Activated B cell treated with CpG ODN at 0.5 μM for 24 hours (primary cell): Measurements from ENCODE around the gene WTAP. TPM values are rescaled to one million over a fixed set of nuclear protein-coding genes. Genes with fewer than 3 reads are reported as not detected.

ENCODE experiments used
- ATAC-seq: fragments of 200-7000 bp; cut with Tn5 transposase; one replicate; pipeline ENCODE4 v1.10.0; 2021; ENCODE audit warnings: low read depth, mild to moderate bottlenecking, moderate library complexity
- CTCF ChIA-PET: fragments of 350-600 bp; sonication (Branson Sonifier 250); formaldehyde crosslinking; loops from one replicate; lab custom pipeline; 2021; ENCODE audit warnings: antibody characterized with exemption; lab: Charles Lee
- POLR2A ChIA-PET: fragments of 350-600 bp; sonication (Branson Sonifier 250); formaldehyde crosslinking; loops from one replicate; lab custom pipeline; 2021; ENCODE audit warnings: antibody characterized with exemption; lab: Charles Lee
- DNase-seq: peaks from one replicate; pipeline ENCODE4 v3.0.0; 2022
- H3K27ac Mint-ChIP-seq: one replicate; pipeline ENCODE4 v1.8.0; 2020; ENCODE audit warnings: mixed read lengths
- H3K27me3 Mint-ChIP-seq: one replicate; pipeline ENCODE4 v1.8.0; 2021; ENCODE audit warnings: mixed read lengths
- H3K36me3 Mint-ChIP-seq: one replicate; pipeline ENCODE4 v1.8.0; 2021; ENCODE audit warnings: low read depth, mixed read lengths
- H3K4me1 Mint-ChIP-seq: one replicate; pipeline ENCODE4 v1.8.0; 2021; ENCODE audit warnings: mixed read lengths
- H3K4me3 Mint-ChIP-seq: one replicate; pipeline ENCODE4 v1.8.0; 2020; ENCODE audit warnings: mild to moderate bottlenecking, mixed read lengths
- H3K9me3 Mint-ChIP-seq: one replicate; pipeline ENCODE4 v1.8.0; 2020; ENCODE audit warnings: mixed read lengths
- CTCF ChIP-seq: fragments of 200-600 bp; IDR thresholded peaks from one replicate; pipeline ENCODE4 v1.8.0; 2022; ENCODE audit warnings: antibody characterized with exemption, mild to moderate bottlenecking
- intact Hi-C: fragments of 100-400 bp; cut with micrococcal nuclease; formaldehyde crosslinking; loops from one replicate; pipeline ENCODE4 v1.15.1; 2024
- total RNA-seq: library from RNA; stranded (reverse); gene quantifications from 2 replicates; pipeline ENCODE4 v1.2.3, GENCODE V29; 2022

The WTAP gene
- total RNA-seq, 1 donor from 2014 or later: 141 TPM

DNA sequence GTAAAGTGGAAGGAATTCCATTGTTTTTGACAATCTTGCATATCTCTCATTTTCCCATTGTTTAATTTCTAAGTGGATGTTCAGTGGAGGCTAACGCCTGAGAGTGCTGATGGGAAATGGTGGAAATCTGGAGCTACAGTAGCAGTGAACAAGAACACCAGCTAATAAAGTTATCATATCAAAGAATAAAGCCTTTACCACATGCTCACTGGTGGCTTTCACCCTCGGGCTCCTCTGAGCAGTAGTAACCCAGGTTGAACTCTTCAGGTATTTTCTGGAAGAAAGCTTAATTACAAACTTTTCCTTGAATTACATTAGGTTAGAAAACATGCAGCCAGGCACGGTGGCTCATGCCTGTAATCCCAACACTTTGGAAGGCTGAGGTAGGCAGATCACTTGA lies 24.1 kb downstream of the WTAP start:
- no peak for TF ChIP-seq CTCF
- no peak for DNase-seq
- peaks cover 85% of the 10 kb centered on the region for H3K36me3 Mint-ChIP-seq
- intact Hi-C loops: no loop called here
- H3K27me3 Mint-ChIP-seq: no peaks in the 10 kb centered on the region
- CTCF ChIA-PET: no interaction called here
- H3K27ac Mint-ChIP-seq: no peak overlapping the region
- H3K4me3 Mint-ChIP-seq: no peak overlapping the region
- POLR2A ChIA-PET: no interaction called here
- H3K4me1 Mint-ChIP-seq: no peaks in the 10 kb centered on the region
- no peaks in the 10 kb centered on the region for H3K9me3 Mint-ChIP-seq
- no peak for ATAC-seq

DNA sequence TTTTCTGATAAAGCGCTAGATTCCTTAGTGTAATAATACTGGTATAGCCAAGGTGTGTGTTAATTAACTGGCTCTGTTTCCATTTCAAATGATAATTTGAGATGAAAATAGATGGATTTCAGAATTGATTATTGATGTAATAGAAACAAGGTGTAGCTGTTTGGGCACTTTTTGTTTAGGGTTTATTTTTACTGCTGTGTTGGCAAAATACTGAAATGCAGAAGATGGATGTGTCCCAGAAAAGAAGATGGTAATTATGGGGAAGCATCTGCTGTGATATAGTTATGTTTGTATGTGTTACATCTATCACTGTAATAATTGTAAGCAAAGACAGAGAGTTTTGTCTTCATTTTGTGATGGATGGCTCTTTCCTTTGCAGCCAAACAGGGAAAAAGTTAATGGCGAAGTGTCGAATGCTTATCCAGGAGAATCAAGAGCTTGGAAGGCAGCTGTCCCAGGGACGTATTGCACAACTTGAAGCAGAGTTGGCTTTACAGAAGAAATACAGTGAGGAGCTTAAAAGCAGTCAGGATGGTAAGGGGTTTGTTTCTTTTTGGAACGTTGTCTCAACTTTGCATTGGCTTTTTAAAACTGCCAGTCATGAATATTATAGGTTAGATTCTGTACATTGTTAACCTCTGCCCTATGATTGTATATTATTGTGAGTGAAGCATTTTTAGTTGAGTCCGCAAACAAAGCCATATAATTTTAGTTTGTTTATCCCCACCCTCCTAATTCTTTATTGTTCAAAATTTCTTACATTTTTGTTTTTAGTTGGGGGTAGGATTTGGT lies 26.0 kb downstream of the WTAP start:
- intact Hi-C loops: no loop called here
- ATAC-seq (no peak), DNase-seq (no peak)
- ChIA-PET CTCF (no interaction called here), POLR2A (interaction anchor here (1.2 kb wide), 1 partner anchor 9 kb away, joined by 3 read pairs; the partner anchor contains the start of gene ACAT2)
- H3K4me1 Mint-ChIP-seq: no peaks in the 10 kb centered on the region
- H3K9me3 Mint-ChIP-seq: no peaks in the 10 kb centered on the region
- H3K27me3 Mint-ChIP-seq: no peaks in the 10 kb centered on the region
- TF ChIP-seq CTCF: no peak
- no peak overlapping the region for H3K27ac Mint-ChIP-seq
- H3K36me3 Mint-ChIP-seq: peaks cover 87% of the 10 kb centered on the region
- H3K4me3 Mint-ChIP-seq: no peak overlapping the region

GRCh38 chr6:159754401-159754800 lies 27.1 kb downstream of the WTAP start:
- intact Hi-C loops: no loop called here
- Mint-ChIP-seq H3K9me3 (no peaks in the 10 kb centered on the region), H3K4me3 (no peak overlapping the region), H3K36me3 (peaks cover 81% of the 10 kb centered on the region), H3K4me1 (no peaks in the 10 kb centered on the region), H3K27ac (no peak overlapping the region), H3K27me3 (no peaks in the 10 kb centered on the region)
- ATAC-seq: no peak
- TF ChIP-seq CTCF: no peak
- POLR2A ChIA-PET: no interaction called here
- DNase-seq: no peak
- CTCF ChIA-PET: no interaction called here

- no peak overlapping the region for H3K4me3 Mint-ChIP-seq
- POLR2A ChIA-PET: no interaction called here
- DNase-seq (no peak), ATAC-seq (no peak)
- H3K27ac Mint-ChIP-seq: peak overlapping the region; percentile 46
- TF ChIP-seq CTCF: no peak
- intact Hi-C loops: no loop called here
- H3K27me3 Mint-ChIP-seq: no peaks in the 10 kb centered on the region
- no peaks in the 10 kb centered on the region for H3K4me1 Mint-ChIP-seq
- H3K9me3 Mint-ChIP-seq: no peaks in the 10 kb centered on the region
- peaks cover 78% of the 10 kb centered on the region for H3K36me3 Mint-ChIP-seq
- CTCF ChIA-PET: no interaction called here
Observed at GRCh38 chr6:159754959-159755914, 27.9 kb downstream of the WTAP start.

- no peak for TF ChIP-seq CTCF
- no peak overlapping the region for H3K4me3 Mint-ChIP-seq
- no peaks in the 10 kb centered on the region for H3K9me3 Mint-ChIP-seq
- DNase-seq (no peak), ATAC-seq (no peak)
- peaks cover 11% of the 10 kb centered on the region for H3K4me1 Mint-ChIP-seq
- ChIA-PET CTCF (no interaction called here), POLR2A (interaction anchor here (0.6 kb wide), 1 partner anchor 22 kb away, joined by 3 read pairs; no protein-coding TSS in a partner anchor)
- no peak overlapping the region for H3K27ac Mint-ChIP-seq
- H3K36me3 Mint-ChIP-seq: peaks cover 69% of the 10 kb centered on the region
- no peaks in the 10 kb centered on the region for H3K27me3 Mint-ChIP-seq
- intact Hi-C loops: no loop called here
Observed at GRCh38 chr6:159756508-159756907, 29.2 kb downstream of the WTAP start.
